GM19468 (cell line): ENCODE measurements around the gene MYRF.

Source experiments
- ATAC-seq: cut with Tn5 transposase; IDR thresholded peaks from one replicate; pipeline ENCODE4 v1.9.1; 2021; ENCODE audit warnings: mild to moderate bottlenecking, moderate library complexity, moderate number of reproducible peaks; ENCODE audit not compliant: unreplicated experiment; ENCODE audit errors: extremely low read depth

Gene MYRF

GRCh38 chr11:61754534-61755482, 2.4 kb downstream of the MYRF start:
- ATAC-seq: no peak

GRCh38 chr11:61756147-61756451, 3.7 kb downstream of the MYRF start:
- ATAC-seq: no peak

- no peak for ATAC-seq
These were observed 4.2 kb downstream of the MYRF start for GRCh38 chr11:61756452-61757212.

- no peak for ATAC-seq
These were observed 4.9 kb downstream of the MYRF start for GRCh38 chr11:61757213-61757862.

DNA sequence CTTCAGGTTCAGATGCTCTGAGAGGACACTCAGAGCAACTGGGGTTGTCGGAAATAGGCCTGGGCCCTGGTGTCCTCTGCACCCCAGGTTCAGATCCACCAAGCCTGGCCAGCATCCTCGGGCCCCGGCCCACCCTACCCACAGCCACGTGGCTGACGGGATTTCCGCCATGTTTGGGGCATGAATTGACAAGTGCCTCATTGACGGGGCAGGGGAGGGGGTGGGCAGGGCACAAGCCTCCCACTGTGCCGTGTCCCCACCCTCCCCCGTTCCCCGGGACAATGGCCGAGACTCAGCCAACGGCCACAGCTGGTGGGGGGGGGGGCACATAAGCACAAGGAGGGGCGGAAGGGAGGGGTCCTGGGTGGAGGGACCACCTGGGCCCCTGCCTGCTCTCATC, 8.5 kb downstream of the MYRF start:
- ATAC-seq: no peak

DNA sequence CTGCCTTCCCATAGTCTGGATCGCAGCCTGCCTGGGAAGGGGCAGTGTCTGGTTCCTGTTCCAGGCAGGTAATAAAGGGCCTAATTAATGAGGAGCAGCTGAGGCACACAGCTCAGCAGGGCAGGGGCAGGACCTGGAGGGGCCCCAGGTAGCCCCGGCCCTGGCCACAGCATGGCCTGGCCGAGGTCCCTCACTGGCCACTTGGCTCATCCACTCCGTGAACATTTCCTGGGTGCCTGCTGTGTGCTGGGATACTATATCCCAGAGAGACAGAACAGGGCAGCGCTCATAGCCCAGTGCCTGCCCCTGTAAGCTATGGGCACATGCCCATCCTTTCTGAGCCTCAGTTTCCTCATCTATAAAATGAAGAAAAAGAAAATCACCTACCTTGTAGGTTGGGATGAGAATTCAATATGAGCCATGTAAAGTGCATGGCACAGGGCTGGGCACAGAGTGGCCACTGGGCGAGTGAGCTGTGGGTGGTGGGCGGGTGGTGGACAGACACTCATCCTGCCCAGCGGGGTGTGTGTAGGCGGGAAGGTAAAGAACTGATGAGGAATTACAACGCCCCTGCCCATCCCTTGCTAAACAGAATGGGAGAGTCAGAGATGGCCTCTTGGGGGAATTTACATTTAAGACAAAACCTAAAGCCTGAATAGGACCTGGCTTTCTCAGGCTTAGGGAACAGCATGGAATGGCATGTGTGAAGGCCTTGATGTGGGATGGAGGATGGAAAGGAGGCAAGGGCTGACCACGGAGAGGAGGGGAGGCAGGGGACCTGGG, 9.2 kb downstream of the MYRF start:
- ATAC-seq: no peak

DNA sequence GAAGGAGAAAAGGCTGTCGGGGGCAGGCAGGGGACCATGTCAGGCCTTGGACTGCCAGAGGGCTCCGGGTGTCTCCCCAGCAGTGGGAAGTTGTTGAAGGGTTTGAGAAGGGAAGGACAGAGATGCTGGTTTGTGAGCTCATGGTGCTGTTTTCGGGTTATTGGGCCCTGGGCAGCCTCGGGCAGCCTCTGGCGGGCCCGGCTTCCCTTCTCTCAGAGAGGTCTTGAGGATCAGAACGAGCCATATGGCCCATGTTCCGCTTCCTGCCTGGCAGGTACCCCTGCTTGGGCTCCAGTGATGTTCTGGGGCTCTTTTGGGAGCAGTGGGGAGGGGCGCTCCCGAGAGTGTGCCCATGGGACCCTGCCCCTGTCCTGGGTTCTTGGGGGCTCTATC, 9.8 kb downstream of the MYRF start:
- no peak for ATAC-seq

GRCh38 chr11:61762798-61763197, 10.4 kb downstream of the MYRF start:
- no peak for ATAC-seq

DNA sequence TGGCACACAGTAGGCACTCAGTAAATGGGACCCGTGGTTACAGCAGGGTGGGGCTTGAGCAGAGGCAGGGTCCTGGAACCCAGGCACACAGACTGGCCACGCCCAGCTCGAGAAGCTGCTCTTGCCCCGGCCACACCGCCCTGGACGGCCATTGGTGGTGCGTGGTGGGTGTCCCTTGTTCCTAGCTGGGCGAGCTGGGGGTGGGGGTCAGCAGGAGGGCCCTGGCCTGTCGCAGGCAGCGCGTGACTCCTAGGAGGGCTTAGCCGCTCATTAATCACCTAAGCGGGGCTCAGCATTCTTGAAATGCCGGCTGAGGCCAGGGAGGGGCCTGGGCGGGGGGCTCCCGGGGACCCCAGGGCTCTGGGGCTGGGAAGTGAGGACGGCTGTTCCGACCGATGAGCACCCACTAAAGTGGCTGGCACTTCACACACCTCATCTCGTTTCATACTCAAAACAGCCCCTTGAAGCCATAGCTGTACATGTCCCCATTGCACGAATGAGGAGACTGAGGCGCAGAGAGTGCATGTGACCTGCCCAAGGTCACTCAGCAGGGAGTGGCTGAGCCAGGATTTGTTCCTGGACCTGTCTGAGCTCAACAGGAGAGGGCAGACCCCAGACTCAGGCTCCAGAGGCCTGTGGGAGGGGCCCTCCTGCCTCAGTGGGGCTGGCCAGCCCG, 11.6 kb downstream of the MYRF start:
- no peak for ATAC-seq

GRCh38 chr11:61764606-61765260, 12.3 kb downstream of the MYRF start:
- no peak for ATAC-seq

DNA sequence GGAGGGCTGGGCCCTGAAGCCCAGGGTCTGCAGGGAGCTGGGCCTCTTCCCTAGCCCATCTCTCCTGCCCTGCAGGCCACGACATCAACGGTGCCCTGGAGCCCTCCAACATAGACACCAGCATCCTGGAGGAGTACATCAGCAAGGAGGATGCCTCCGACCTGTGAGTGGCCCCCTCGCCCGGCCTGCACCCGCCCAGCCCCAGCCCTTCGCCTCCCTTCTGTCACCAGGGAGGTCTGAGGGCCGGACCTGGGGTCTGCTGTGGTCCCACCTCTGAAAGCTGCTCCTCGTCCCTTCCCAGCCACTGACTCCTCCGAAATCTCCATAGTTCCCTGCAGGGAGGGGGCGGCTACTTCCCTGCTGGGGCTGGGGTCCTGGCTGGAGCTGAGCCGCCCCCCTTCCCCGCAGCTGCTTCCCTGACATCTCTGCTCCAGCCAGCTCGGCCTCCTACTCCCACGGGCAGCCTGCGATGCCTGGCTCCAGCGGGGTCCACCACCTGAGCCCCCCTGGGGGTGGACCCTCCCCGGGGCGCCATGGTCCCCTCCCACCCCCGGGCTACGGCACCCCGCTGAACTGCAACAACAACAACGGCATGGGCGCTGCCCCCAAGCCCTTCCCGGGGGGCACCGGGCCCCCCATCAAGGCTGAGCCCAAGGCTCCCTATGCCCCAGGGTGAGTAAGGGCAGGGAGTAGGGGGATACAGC, 13.3 kb downstream of the MYRF start:
- ATAC-seq: no peak

GRCh38 chr11:61766353-61766841, 14.0 kb downstream of the MYRF start:
- no peak for ATAC-seq

- ATAC-seq: no peak
These were observed 16.1 kb downstream of the MYRF start for GRCh38 chr11:61768376-61769076.

DNA sequence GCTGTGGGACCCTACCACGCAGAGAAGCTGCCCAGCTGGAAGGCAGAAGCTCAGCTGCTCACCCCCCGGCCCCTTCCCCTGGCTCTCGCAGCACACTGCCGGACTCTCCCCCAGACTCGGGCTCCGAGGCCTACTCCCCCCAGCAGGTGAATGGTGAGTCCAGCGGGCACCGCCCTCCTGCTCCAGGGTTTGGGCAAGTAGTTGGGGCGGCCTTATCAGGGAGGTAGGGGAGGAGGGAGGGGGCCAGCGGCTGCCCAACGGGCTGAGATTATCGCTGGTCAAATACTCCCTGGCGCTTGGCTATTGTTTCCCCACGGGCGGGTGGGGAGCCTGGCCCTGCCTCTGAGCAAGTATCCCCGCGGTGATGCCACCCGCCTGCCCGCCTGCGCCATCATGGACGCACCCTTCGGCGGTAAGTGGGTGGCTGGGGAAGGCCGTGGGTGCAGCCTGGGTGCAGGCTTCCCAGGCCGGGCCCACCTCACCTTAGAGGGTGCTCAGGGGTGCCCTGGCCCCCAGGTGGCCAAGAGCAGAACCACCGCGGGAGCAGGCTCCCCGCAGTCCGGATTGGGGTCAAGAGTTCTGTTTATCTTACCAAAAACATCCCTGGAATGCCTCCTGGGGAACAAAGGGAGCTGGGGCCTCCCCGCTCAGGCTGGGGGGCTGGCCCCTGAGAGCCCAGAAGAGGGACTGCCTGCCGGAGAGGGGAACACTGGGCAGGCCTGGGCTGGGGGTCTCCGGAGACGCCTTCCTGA, 16.9 kb downstream of the MYRF start:
- no peak for ATAC-seq

DNA sequence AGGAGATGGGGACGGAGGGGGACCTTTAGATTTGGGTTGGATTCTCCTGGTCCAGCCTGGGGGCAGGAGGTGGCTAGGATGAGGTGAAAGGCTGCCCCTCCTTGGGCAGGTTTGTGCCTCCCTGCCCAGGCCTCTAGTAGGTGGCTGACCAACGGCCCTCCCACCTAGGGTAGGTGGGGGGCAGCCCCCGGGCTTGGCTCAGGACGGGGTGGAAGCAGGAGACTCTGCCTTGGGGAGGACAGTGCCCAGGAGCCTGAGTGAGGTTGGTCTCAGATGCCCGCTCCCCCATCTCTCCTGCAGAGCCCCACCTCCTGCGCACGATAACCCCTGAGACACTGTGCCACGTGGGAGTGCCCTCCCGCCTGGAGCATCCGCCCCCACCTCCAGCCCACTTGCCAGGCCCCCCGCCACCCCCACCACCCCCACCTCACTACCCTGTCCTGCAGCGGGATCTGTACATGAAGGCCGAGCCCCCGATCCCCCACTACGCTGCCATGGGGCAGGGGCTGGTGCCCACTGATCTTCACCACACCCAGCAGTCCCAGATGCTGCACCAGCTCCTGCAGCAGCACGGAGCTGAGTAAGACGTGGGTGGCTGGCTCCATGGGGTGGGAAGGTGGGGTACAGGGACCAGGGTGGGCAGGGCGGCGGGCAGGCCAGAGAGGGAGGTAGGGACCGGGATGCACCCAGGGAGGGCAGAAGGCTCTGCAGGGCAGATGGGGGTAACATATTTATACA, 17.7 kb downstream of the MYRF start:
- ATAC-seq: no peak

DNA sequence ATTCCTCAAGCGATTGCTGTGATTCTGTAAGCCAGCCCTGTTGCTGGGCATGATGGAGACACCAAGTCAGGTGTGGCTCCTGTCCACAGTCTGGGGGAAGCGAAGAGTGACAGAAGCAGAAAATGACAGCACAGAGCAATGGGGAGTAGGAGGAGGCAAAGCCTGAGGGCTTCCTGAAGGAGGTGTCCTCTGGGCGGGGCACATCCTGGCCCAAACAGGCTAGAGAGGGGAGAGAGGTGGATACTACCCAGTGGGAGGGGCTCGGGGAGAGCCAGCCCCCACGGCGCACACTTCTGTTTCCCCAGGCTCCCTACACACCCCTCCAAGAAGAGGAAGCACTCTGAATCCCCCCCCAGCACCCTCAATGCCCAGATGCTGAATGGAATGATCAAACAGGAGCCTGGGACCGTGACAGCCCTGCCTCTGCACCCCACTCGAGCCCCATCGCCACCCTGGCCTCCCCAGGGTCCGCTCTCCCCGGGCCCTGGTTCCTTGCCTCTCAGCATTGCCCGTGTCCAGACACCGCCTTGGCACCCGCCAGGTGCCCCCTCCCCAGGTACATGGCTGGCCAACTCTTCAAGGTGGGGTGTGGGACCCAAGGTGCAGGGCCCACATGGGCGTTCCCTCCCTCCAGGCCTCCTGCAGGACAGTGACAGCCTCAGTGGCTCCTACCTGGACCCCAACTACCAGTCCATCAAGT, 18.9 kb downstream of the MYRF start:
- no peak for ATAC-seq
